Measurements from ENCODE around the gene PDE3B. TPM values are rescaled to one million over a fixed set of nuclear protein-coding genes. Genes with fewer than 3 reads are reported as not detected.

Gene PDE3B
- 10 to 100 TPM; 12.0 to 21.3 TPM for total RNA-seq

DNA sequence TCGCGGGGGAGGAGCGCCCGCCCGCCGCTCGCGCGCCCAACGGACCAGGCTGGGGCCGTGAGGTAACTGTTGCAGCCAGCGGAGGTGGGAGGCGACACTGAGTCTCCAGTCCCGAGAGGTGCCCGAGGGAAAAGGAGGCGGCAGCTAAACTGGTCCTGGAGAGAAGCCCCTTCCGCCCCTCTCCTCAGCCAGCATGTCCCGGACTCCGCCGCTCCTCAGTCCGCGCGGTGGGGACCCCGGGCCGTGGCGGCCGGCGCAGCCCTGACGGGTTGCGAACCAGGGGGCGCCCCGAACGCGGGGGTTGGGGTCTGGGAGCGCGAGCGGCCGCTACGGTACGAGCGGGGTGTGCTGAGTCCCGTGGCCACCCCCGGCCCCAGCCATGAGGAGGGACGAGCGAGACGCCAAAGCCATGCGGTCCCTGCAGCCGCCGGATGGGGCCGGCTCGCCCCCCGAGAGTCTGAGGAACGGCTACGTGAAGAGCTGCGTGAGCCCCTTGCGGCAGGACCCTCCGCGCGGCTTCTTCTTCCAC, at the start of gene PDE3B:
PDE3B (plus strand) TSS at position 108 of the 529 bp plus-strand sequence; CDS start at position 380, 272 bp downstream.

DNA sequence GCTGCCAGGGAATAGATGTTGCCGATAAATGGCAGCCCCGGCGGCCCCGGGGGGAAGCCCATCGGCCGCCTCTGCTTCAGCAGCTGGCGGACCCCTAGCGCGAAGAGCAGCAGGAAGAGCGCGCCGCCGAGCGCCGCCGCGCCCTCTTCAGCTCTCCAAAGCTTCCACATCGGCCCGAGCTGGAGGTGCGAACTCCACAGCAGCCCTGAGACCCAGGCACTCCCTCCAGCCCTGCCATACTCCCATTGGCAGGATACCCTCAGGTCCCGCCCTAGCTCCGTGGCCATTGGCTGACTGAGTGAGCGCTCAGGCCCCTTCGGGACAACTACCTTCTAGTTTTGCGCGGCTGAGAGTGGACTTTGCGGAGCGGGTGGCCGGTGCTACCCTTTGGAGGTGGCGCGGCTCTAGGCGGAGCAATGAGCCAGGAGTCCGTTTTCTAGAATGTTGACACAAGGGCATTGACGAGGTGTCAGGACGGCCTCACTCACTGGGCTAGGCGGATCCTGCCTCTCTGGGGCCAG, 248.5 kb downstream of the PDE3B start, which contains the start of gene CYP2R1:
CYP2R1 (minus strand) TSS at position 196 of the 521 bp plus-strand sequence; CDS start at position 170, 26 bp downstream.

Small RNA genes within 50 kb of the gene (small RNA-seq; reads per million reads assigned to genes)
- gene CALCP, result 0 reads per million in 2 donors

Other genes starting within 250 kb of the PDE3B start
- 100 to 1,000 TPM; 130 to 149 TPM for gene COPB1, start 144.0 kb upstream of the PDE3B start, total RNA-seq
- 100 to 1,000 TPM; 119 to 204 TPM for gene PSMA1, start 123.4 kb upstream of the PDE3B start, total RNA-seq
- gene CYP2R1, start 248.4 kb downstream of the PDE3B start, total RNA-seq, result 10 to 100 TPM; 11.0 to 12.3 TPM